GM18508 (cell line): ENCODE data around the gene YY1.
"Not testable (repeated sequence)": the region's sequence is repeated elsewhere in the genome, so short reads cannot be mapped to it uniquely, and the experiment has no call there.

Experiments used
- ATAC-seq: cut with Tn5 transposase; IDR thresholded peaks from one replicate; pipeline ENCODE4 v1.9.1; 2021; ENCODE audit warnings: moderate number of reproducible peaks; ENCODE audit not compliant: insufficient read depth, unreplicated experiment

The YY1 gene

GRCh38 chr14:100309028-100309737 is 70.2 kb downstream of the YY1 start:
- ATAC-seq: no peak

- not testable (repeated sequence) for ATAC-seq
These were observed 73.3 kb downstream of the YY1 start for GRCh38 chr14:100312110-100312876.

- ATAC-seq: no peak
These were observed 74.0 kb downstream of the YY1 start for GRCh38 chr14:100312877-100313400.

GRCh38 chr14:100313464-100314230 is 74.7 kb downstream of the YY1 start:
- no peak for ATAC-seq

GRCh38 chr14:100314724-100315123 is 75.8 kb downstream of the YY1 start:
- no peak for ATAC-seq

GRCh38 chr14:100317389-100317788 is 78.4 kb downstream of the YY1 start:
- no peak for ATAC-seq

GRCh38 chr14:100317912-100318808 is 79.2 kb downstream of the YY1 start:
- ATAC-seq: no peak

- no peak for ATAC-seq
These were observed 81.4 kb downstream of the YY1 start for GRCh38 chr14:100320157-100320856.

- ATAC-seq: no peak
These were observed 82.7 kb downstream of the YY1 start for GRCh38 chr14:100321473-100322137.

- no peak for ATAC-seq
These were observed 83.4 kb downstream of the YY1 start for GRCh38 chr14:100322138-100322957.

GRCh38 chr14:100323121-100323941 is 84.4 kb downstream of the YY1 start, which contains the start of gene SLC25A47:
SLC25A47 (plus strand) TSS chr14:100323339; CDS start chr14:100323415, 76 bp downstream.
- ATAC-seq: no peak

- ATAC-seq: no peak
These were observed 85.0 kb downstream of the YY1 start for GRCh38 chr14:100323942-100324307.

- no peak for ATAC-seq
These were observed 86.3 kb downstream of the YY1 start for GRCh38 chr14:100325231-100325632.

- no peak for ATAC-seq
These were observed 87.0 kb downstream of the YY1 start for GRCh38 chr14:100325958-100326357.

GRCh38 chr14:100327128-100327527 is 88.2 kb downstream of the YY1 start:
- ATAC-seq: no peak

GRCh38 chr14:100328495-100329163 is 89.7 kb downstream of the YY1 start:
- no peak for ATAC-seq
